WERI-Rb-1 (cell line): ENCODE data around the gene RRP8.

Experiments
- DNase-seq: peaks from one replicate; pipeline ENCODE4 v3.0.0-alpha.2; 2020
- H3K27ac ChIP-seq: fragments of 250-450 bp; sonication (Bioruptor Pico); 2 replicates; pipeline ENCODE4 v1.5.1; 2020; ENCODE audit warnings: mild to moderate bottlenecking, moderate library complexity
- H3K27me3 ChIP-seq: fragments of 250-450 bp; sonication (Bioruptor Pico); 2 replicates; pipeline ENCODE4 v1.5.1; 2021; ENCODE audit warnings: mild to moderate bottlenecking, low read depth, moderate library complexity; ENCODE audit not compliant: insufficient read depth, severe bottlenecking
- H3K36me3 ChIP-seq: fragments of 250-450 bp; sonication (Bioruptor Pico); 2 replicates; pipeline ENCODE4 v1.5.1; 2020; ENCODE audit warnings: mild to moderate bottlenecking, moderate library complexity
- H3K4me3 ChIP-seq: 2 replicates; pipeline ENCODE4 v1.5.1; 2011; ENCODE audit warnings: low read depth, mild to moderate bottlenecking, control low read depth, low read length
- H3K9me3 ChIP-seq: fragments of 250-450 bp; sonication (Bioruptor Pico); 2 replicates; pipeline ENCODE4 v1.5.1; 2021; ENCODE audit warnings: mild to moderate bottlenecking, moderate library complexity; ENCODE audit not compliant: severe bottlenecking
- CTCF ChIP-seq: IDR thresholded peaks from 2 replicates; pipeline ENCODE4 v1.5.1; 2011; ENCODE audit warnings: low read depth, mild to moderate bottlenecking, control low read depth, inconsistent platforms, low read length

Gene RRP8

GRCh38 chr11:6586434-6587359, 16.7 kb downstream of the RRP8 start:
- no peak for TF ChIP-seq CTCF
- Histone ChIP-seq H3K36me3 (0 out of 2 replicates have a peak, but pooled peaks cover 1% of the 10 kb centered on the region), H3K4me3 (no peak overlapping the region), H3K27me3 (no peaks in the 10 kb centered on the region), H3K27ac (no peak overlapping the region), H3K9me3 (peaks cover 12% of the 10 kb centered on the region)
- no peak for DNase-seq

GRCh38 chr11:6584528-6584927, 18.9 kb downstream of the RRP8 start:
- no peak for TF ChIP-seq CTCF
- H3K9me3 ChIP-seq: peaks cover 12% of the 10 kb centered on the region
- no peaks in the 10 kb centered on the region for H3K27me3 ChIP-seq
- no peak overlapping the region for H3K27ac ChIP-seq
- DNase-seq: no peak
- H3K4me3 ChIP-seq: no peak overlapping the region
- no peaks in the 10 kb centered on the region for H3K36me3 ChIP-seq

GRCh38 chr11:6583584-6583983, 19.8 kb downstream of the RRP8 start:
- no peak for TF ChIP-seq CTCF
- no peak overlapping the region for H3K27ac ChIP-seq
- peaks cover 12% of the 10 kb centered on the region for H3K9me3 ChIP-seq
- H3K4me3 ChIP-seq: no peak overlapping the region
- no peak for DNase-seq
- H3K27me3 ChIP-seq: no peaks in the 10 kb centered on the region
- H3K36me3 ChIP-seq: no peaks in the 10 kb centered on the region

GRCh38 chr11:6579681-6580080, 23.7 kb downstream of the RRP8 start:
- no peak overlapping the region for H3K27ac ChIP-seq
- no peak overlapping the region for H3K4me3 ChIP-seq
- H3K36me3 ChIP-seq: no peaks in the 10 kb centered on the region
- H3K9me3 ChIP-seq: peaks cover 12% of the 10 kb centered on the region
- no peaks in the 10 kb centered on the region for H3K27me3 ChIP-seq
- no peak for TF ChIP-seq CTCF
- no peak for DNase-seq

GRCh38 chr11:6578134-6578533, 25.3 kb downstream of the RRP8 start:
- H3K27me3 ChIP-seq: no peaks in the 10 kb centered on the region
- no peaks in the 10 kb centered on the region for H3K9me3 ChIP-seq
- H3K4me3 ChIP-seq: no peak overlapping the region
- no peak overlapping the region for H3K27ac ChIP-seq
- H3K36me3 ChIP-seq: no peaks in the 10 kb centered on the region
- DNase-seq: no peak
- TF ChIP-seq CTCF: no peak
